NCI-H128 (cell line): ENCODE measurements around the gene ELAVL1.
"Not testable (repeated sequence)": the region's sequence is repeated elsewhere in the genome, so short reads cannot be mapped to it uniquely, and the experiment has no call there.

Experiments
- DNase-seq: peaks from one replicate; lab custom pipeline; 2025; ENCODE audit not compliant: unreplicated experiment; lab: John Stamatoyannopoulos, UW

Gene ELAVL1

GRCh38 chr19:7970716-7971448, 34.6 kb downstream of the ELAVL1 start:
- peak; percentile 12 for DNase-seq

GRCh38 chr19:7969555-7969939, 35.9 kb downstream of the ELAVL1 start:
- no peak for DNase-seq

- no peak for DNase-seq
Observed at GRCh38 chr19:7968796-7969554, 36.5 kb downstream of the ELAVL1 start.

- DNase-seq = no peak
Observed at GRCh38 chr19:7968008-7968795, 37.2 kb downstream of the ELAVL1 start.

GRCh38 chr19:7965921-7966665, 39.3 kb downstream of the ELAVL1 start:
- DNase-seq = no peak

GRCh38 chr19:7965259-7965841, 40.1 kb downstream of the ELAVL1 start:
- no peak for DNase-seq

GRCh38 chr19:7963566-7963965, 41.9 kb downstream of the ELAVL1 start:
- DNase-seq = no peak

GRCh38 chr19:7962644-7963268, 42.7 kb downstream of the ELAVL1 start:
- no peak for DNase-seq

- no peak for DNase-seq
Observed at GRCh38 chr19:7961920-7962626, 43.4 kb downstream of the ELAVL1 start.

- DNase-seq = not testable (repeated sequence)
Observed at GRCh38 chr19:7961082-7961481, 44.4 kb downstream of the ELAVL1 start.

- no peak for DNase-seq
Observed at GRCh38 chr19:7959211-7959610, 46.2 kb downstream of the ELAVL1 start.

GRCh38 chr19:7955696-7956095, 49.7 kb downstream of the ELAVL1 start:
- no peak for DNase-seq

- no peak for DNase-seq
Observed at GRCh38 chr19:7953576-7953975, 51.9 kb downstream of the ELAVL1 start.

GRCh38 chr19:7953060-7953459, 52.4 kb downstream of the ELAVL1 start:
- no peak for DNase-seq

GRCh38 chr19:7947939-7948338, 57.5 kb downstream of the ELAVL1 start:
- DNase-seq = no peak

- peak; percentile 89 for DNase-seq
Observed at GRCh38 chr19:7944177-7944761, 61.2 kb downstream of the ELAVL1 start.

- DNase-seq = peak; percentile 99
Observed at GRCh38 chr19:7943444-7944176, 61.8 kb downstream of the ELAVL1 start, which contains the start of gene TIMM44. Gene TIMM44 (minus strand): TSS chr19:7943666. CDS start chr19:7943651, 15 bp downstream.

- no peak for DNase-seq
Observed at GRCh38 chr19:7942981-7943443, 62.4 kb downstream of the ELAVL1 start.
